HCEC 1CT (cell line): Measurements from ENCODE around the gene DNAH9.
A peak's percentile ranks its signal among the peaks of the same experiment; 100 is the strongest.

Source experiments
- DNase-seq: peaks from one replicate; pipeline ENCODE4 v3.0.0-alpha.2; 2017

DNAH9 gene

GRCh38 chr17:11855306-11855705, 257.0 kb downstream of the DNAH9 start:
- no peak for DNase-seq

GRCh38 chr17:11857006-11857405, 258.7 kb downstream of the DNAH9 start:
- no peak for DNase-seq

- DNase-seq, result no peak
Measured at GRCh38 chr17:11869680-11870394, 271.6 kb downstream of the DNAH9 start.

GRCh38 chr17:11871773-11872172, 273.5 kb downstream of the DNAH9 start:
- DNase-seq, result no peak

- DNase-seq, result no peak
Measured at GRCh38 chr17:11874756-11875155, 276.5 kb downstream of the DNAH9 start.

GRCh38 chr17:11880714-11881113, 282.4 kb downstream of the DNAH9 start:
- DNase-seq, result no peak

DNA sequence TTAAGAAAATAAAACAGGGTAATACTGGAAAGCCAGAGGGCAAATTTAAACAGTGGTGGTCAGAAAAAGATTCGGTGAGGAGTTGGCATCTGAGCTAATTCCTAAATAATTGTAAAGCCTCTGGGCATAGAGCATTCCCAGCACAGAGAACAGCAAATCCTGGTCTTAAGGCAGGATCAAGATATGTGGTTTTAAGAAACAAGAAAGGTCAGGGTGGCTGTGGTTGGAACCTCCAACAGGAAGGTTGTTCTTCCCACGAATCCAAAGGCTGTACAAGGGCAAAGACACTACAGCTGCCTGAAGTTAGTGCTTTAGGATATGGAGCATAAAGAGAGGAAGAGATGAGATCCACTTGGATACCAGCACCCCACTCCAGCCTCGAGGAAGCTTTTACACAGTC, 284.4 kb downstream of the DNAH9 start:
- DNase-seq, result no peak

GRCh38 chr17:11885051-11885450, 286.8 kb downstream of the DNAH9 start:
- DNase-seq, result no peak

DNA sequence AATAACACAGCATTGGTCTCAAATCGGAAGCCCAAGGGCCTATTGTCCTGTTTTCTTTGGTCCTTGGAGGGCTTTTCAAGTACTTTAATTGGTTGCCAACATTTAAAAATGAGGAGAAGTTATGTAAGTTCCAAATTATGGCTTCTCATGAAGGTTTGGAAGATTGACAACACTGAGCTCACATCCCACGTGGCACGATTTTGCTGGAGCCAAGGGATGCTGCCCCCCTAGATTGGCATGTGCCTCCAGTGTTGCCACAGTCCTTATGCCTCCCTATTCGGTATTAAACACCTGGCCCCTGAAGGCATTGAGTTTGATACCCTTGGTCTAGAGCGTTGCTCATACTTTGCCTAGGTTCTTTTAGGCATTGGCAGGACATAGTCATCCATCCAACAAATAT, 291.0 kb downstream of the DNAH9 start:
- no peak for DNase-seq

- DNase-seq, result no peak
Measured at GRCh38 chr17:11893862-11894261, 295.6 kb downstream of the DNAH9 start.

DNA sequence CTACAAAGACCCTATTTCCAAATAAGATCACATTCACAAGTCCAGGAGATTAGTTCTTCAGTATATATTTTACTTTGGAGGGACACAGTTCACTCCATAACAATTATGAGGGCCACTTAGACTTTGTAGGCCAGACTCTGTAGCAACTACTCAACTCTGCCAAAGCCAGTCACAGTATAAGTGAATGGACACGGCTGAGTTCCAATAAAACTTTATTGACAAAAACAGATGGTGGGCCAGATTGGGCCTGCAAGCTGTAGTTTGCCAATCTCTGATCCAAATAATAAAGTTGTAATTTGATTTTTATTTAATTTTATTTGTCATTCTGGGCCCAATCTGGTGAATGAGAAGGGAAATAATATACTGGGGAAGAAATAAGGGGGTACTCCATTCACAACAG, 297.9 kb downstream of the DNAH9 start:
- no peak for DNase-seq

DNA sequence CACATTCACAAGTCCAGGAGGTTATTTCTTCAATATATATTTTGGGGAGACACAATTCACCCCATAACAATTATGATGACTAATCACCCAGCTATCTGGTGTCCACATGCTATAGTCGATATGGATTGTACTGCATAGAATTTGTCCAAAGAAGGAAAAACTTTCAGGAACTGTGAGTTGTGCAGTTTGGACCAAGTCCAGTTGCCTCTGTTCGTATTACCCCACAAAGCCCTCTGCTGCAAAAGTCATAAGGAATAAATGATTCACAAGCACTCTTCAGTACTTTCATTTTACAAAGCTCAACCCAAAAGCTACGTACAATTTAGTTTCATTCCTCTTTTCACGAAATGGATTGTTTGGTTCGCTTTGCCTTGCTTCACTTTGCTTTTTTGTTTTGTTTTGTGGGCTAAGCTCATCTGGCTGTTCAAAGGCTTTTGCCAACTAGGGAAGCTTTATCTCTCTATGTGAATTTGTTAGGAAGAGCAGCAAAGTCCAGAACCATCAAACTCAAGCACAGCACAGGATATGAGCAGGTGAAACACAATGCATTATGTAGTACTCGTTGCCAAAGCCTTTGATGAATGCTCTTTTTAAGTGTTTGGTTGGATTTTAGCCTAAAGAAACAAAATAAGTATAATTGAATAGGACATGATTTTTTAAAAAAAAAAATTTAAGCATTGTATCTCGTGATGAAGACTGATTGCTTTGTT, 300.4 kb downstream of the DNAH9 start:
- DNase-seq, result peak; percentile 58

GRCh38 chr17:11899537-11899942, 301.3 kb downstream of the DNAH9 start:
- peak; percentile 34 for DNase-seq

GRCh38 chr17:11900041-11900476, 301.8 kb downstream of the DNAH9 start:
- DNase-seq, result no peak

DNA sequence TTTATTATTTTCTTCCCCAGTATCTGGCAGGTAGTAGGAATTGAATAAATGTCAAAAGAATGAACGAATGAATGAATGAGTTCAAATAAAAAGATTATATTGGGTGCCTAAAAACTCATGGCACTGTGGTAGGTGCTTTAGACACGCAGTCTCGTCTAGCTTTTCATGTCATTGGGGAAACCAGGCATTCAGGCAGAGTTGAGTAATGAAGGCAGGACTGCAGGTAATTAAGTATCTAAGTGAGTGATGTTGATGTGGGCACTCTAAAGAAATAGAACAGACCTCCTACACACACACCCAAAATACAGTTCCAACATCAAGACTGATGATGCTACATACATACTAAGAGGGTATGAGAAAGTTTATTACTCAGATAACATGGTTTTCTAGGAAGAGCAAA, 302.4 kb downstream of the DNAH9 start:
- no peak for DNase-seq

DNA sequence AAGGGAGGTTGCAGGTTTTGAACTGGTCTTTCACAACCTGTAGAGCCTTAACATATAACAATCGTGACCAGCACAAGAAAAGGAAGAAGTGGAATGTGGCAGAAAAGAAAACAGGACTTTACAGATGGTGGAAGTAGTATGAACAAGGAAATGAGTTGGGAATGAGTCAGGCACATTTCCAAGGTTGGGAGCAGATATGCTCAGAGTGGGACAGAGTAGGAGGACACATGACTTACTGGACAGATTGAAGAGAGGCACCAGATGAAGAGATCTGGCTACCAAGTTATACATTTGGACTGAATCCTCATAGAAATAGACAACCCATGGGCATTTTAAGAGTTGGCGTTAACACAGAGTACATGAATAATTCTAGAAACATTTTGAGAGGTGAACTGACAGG, 303.7 kb downstream of the DNAH9 start:
- peak; percentile 5 for DNase-seq

DNA sequence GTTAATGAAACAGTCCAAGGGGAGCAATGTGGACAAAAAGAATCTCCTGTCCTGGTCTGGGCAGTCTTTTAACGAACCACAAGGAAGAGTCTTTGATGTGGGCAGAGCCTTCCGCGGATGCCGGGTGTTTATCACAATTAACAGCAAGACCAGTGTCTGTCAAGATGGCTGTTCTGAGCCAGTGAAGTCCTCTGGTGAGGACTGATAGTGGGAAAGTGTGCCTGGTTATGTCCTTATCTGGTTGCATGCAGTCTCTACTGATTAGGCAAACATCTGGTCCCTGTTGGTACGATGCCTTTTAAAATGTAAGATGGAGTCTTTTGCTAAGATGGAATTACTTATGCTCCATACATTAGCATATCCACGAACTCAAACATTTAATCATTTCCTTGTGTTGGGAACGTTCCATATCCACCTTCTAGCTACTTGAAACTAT, 310.5 kb downstream of the DNAH9 start:
- no peak for DNase-seq

GRCh38 chr17:11909348-11909747, 311.1 kb downstream of the DNAH9 start:
- DNase-seq, result no peak

DNA sequence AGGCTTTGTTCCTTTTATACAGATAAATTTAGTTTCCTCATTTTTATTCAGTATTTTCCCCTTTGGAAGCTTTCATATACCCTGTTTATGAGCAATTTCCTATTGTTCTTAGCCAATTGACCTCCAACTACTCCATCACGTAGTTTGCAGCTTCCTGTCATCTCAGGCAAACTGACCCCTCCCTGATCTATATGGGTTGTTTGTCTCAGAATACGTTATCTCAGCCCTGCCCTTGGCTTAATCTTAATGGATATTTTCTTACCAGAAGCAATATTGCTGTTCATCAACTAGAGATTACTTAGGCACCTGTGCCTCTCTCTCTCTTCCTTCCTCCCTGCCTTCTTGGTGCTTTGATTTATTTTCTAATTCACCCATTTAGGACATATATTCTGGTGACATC, 317.8 kb downstream of the DNAH9 start:
- no peak for DNase-seq

DNA sequence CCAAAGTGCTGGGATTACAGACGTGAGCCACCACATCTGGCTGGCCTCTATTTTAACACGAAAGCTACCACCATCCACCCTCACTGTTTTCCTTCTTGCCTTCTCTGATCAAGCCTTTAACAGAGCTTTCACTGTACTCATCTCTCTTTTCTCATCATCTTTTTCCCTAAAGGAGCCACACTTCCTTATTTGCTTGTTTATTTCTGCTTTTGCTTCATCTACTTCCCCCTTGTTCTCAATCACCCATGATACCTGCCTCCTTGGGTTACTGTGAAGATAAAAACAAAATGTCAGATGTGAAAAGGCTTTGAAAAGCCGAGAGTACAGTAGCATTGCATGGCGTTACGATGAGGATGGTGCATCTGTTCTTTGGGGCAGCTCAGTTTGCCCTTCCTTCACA, 319.1 kb downstream of the DNAH9 start:
- no peak for DNase-seq

DNA sequence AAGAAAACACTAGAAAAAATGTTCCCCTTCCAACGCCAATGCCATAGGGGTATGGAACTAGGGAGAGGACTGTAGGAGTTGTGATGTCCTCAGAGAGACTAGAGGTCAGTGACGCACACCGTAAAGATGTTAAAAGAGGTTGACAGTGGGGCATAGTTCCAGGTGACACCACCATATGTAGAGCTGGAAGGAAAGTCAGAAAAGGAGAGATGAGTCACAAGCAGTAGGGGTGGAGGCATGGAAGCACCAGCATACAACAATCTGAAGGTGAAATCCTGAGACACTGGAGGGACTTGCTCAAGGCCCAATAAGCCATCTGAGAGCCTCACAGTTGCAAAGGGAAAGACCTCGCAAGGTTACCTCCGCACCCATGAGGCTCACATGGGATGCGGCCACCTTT, 323.0 kb downstream of the DNAH9 start:
- no peak for DNase-seq

- DNase-seq, result no peak
Measured at GRCh38 chr17:11922638-11923037, 324.4 kb downstream of the DNAH9 start.

- DNase-seq, result no peak
Measured at GRCh38 chr17:11924076-11924475, 325.8 kb downstream of the DNAH9 start.

GRCh38 chr17:11925262-11926021, 327.2 kb downstream of the DNAH9 start:
- DNase-seq, result no peak
